Measurements from ENCODE around the gene CD79B. TPM values are rescaled to one million over a fixed set of nuclear protein-coding genes. Genes with fewer than 3 reads are reported as not detected.

CD79B gene
- total RNA-seq (2014; rRNA removed; shearing (Covaris generic)), result 0.27 and 0.54 TPM in 2 replicates

- no peak for DNase-seq (ENCODE audit: low read depth)
Observed at GRCh38 chr17:63931981-63932561, at the start of gene CD79B. Gene CD79B, minus strand, starts transcription at chr17:63932331. Its CDS starts 70 bp downstream, at chr17:63932261.

- no peak for DNase-seq (ENCODE audit: low read depth)
Observed at GRCh38 chr17:63978272-63979200, 46.4 kb upstream of the CD79B start.

GRCh38 chr17:63976702-63977101 is 44.6 kb upstream of the CD79B start:
- DNase-seq (ENCODE audit: low read depth), result no peak

GRCh38 chr17:63975541-63976092 is 43.5 kb upstream of the CD79B start:
- DNase-seq (ENCODE audit: low read depth), result no peak

GRCh38 chr17:63974594-63975192 is 42.6 kb upstream of the CD79B start:
- peak; percentile 86 for DNase-seq (ENCODE audit: low read depth)

- DNase-seq (ENCODE audit: low read depth), result peak; percentile 44
Observed at GRCh38 chr17:63973930-63974593, 41.9 kb upstream of the CD79B start.

GRCh38 chr17:63973247-63973646 is 41.1 kb upstream of the CD79B start:
- DNase-seq (ENCODE audit: low read depth), result no peak

GRCh38 chr17:63972796-63973195 is 40.7 kb upstream of the CD79B start, which contains the start of gene SCN4A:
Gene SCN4A, minus strand, starts transcription at chr17:63972918. Its CDS starts 77 bp downstream, at chr17:63972841.
- no peak for DNase-seq (ENCODE audit: low read depth)

- DNase-seq (ENCODE audit: low read depth), result no peak
Observed at GRCh38 chr17:63969278-63969677, 37.1 kb upstream of the CD79B start.

GRCh38 chr17:63967953-63968352 is 35.8 kb upstream of the CD79B start:
- peak; percentile 15 for DNase-seq (ENCODE audit: low read depth)

GRCh38 chr17:63966646-63967264 is 34.6 kb upstream of the CD79B start:
- DNase-seq (ENCODE audit: low read depth), result no peak

- no peak for DNase-seq (ENCODE audit: low read depth)
Observed at GRCh38 chr17:63963123-63963522, 31.0 kb upstream of the CD79B start.

- DNase-seq (ENCODE audit: low read depth), result no peak
Observed at GRCh38 chr17:63962298-63962744, 30.2 kb upstream of the CD79B start.

GRCh38 chr17:63961355-63962212 is 29.5 kb upstream of the CD79B start:
- DNase-seq (ENCODE audit: low read depth), result peak; percentile 18

- no peak for DNase-seq (ENCODE audit: low read depth)
Observed at GRCh38 chr17:63960430-63960829, 28.3 kb upstream of the CD79B start.

GRCh38 chr17:63960006-63960405 is 27.9 kb upstream of the CD79B start:
- DNase-seq (ENCODE audit: low read depth), result no peak

- peak; percentile 48 for DNase-seq (ENCODE audit: low read depth)
Observed at GRCh38 chr17:63956296-63956920, 24.3 kb upstream of the CD79B start.

- no peak for DNase-seq (ENCODE audit: low read depth)
Observed at GRCh38 chr17:63955791-63956190, 23.7 kb upstream of the CD79B start.

- no peak for DNase-seq (ENCODE audit: low read depth)
Observed at GRCh38 chr17:63955232-63955631, 23.1 kb upstream of the CD79B start.
